ENCODE data around the gene CUL9.

- no peak for TF ChIP-seq CTCF (IDR thresholded peaks at IDR 0.05)
- no peak for TF ChIP-seq POLR2A (IDR thresholded peaks at IDR 0.05)
Measured at GRCh38 chr6:43262780-43263313, 80.9 kb downstream of the CUL9 start.

Data from esophagus squamous epithelium (tissue), 4 donors.